Mesodermal cell (in vitro differentiated cells): ENCODE results near the gene NBPF20.
A peak's percentile ranks its signal among the peaks of the same experiment; 100 is the strongest.
"Not testable (repeated sequence)": the region's sequence is repeated elsewhere in the genome, so short reads cannot be mapped to it uniquely, and the experiment has no call there.

Source experiments
- H3K27ac ChIP-seq: 2 replicates; pipeline ENCODE4 v1.7.0; 2013; ENCODE audit warnings: mild to moderate bottlenecking, low read depth, low read length, moderate library complexity; ENCODE audit not compliant: severe bottlenecking
- H3K36me3 ChIP-seq: 2 replicates; pipeline ENCODE4 v1.7.1; 2013; ENCODE audit warnings: mild to moderate bottlenecking, low read length, moderate library complexity; ENCODE audit not compliant: control insufficient read depth, insufficient read depth
- H3K4me1 ChIP-seq: one replicate; pipeline ENCODE4 v1.7.1; 2013; ENCODE audit warnings: mild to moderate bottlenecking, low read length; ENCODE audit not compliant: insufficient read depth, control insufficient read depth, poor library complexity, severe bottlenecking
- H3K4me3 ChIP-seq: 2 replicates; pipeline ENCODE4 v1.7.0; 2013; ENCODE audit warnings: low read length, control low read depth, mild to moderate bottlenecking; ENCODE audit not compliant: insufficient read depth, poor library complexity, severe bottlenecking; ENCODE audit errors: extremely low read depth
- H3K9me3 ChIP-seq: 2 replicates; pipeline ENCODE4 v1.7.1; 2013; ENCODE audit warnings: mild to moderate bottlenecking, low read length, moderate library complexity; ENCODE audit not compliant: control insufficient read depth
- WGBS, 2 experiments: methylation state at CpG; one replicate each; pipeline ENCODE4 v1.1.5; 2013; ENCODE audit warnings: missing lambda C conversion rate in 2 of 2; ENCODE audit not compliant: insufficient coverage in 2 of 2; 5-methylcytosine and 5-hydroxymethylcytosine counted together

Gene NBPF20

GRCh38 chr1:145424612-145425435 lies 579 bp downstream of the NBPF20 start:
- H3K4me3 ChIP-seq, result peak overlapping the region; percentile 52
- 1 to 2% methylated on average over 8 to 17 of the region's 59 CpGs for WGBS, 2 experiments
- not testable (repeated sequence) for H3K36me3 ChIP-seq, H3K4me1 ChIP-seq, H3K9me3 ChIP-seq, H3K27ac ChIP-seq

- H3K4me1 ChIP-seq, H3K27ac ChIP-seq, H3K4me3 ChIP-seq, H3K9me3 ChIP-seq, H3K36me3 ChIP-seq: not testable (repeated sequence)
- no CpG with 5 or more reads among the region's 8 CpGs for WGBS, 2 experiments
Observed at GRCh38 chr1:145415149-145415548, 10.3 kb downstream of the NBPF20 start.

GRCh38 chr1:145407266-145407665 lies 18.1 kb downstream of the NBPF20 start:
- not testable (repeated sequence) for H3K4me3 ChIP-seq, H3K36me3 ChIP-seq, H3K4me1 ChIP-seq, H3K9me3 ChIP-seq, H3K27ac ChIP-seq
- no CpG with 5 or more reads among the region's 14 CpGs for WGBS, 2 experiments

- not testable (repeated sequence) for H3K4me1 ChIP-seq, H3K27ac ChIP-seq, H3K9me3 ChIP-seq, H3K36me3 ChIP-seq, H3K4me3 ChIP-seq
- WGBS, 2 experiments, result no CpG with 5 or more reads among the region's 7 CpGs
Observed at GRCh38 chr1:145404949-145405348, 20.5 kb downstream of the NBPF20 start.

GRCh38 chr1:145400701-145401100 lies 24.7 kb downstream of the NBPF20 start:
- WGBS, 2 experiments, result 93 to 96% methylated on average over 4 of the region's 6 CpGs
- not testable (repeated sequence) for H3K4me3 ChIP-seq, H3K4me1 ChIP-seq, H3K27ac ChIP-seq, H3K36me3 ChIP-seq, H3K9me3 ChIP-seq
